ENCODE measurements around the gene SLC10A7. TPM values are rescaled to one million over a fixed set of nuclear protein-coding genes. Genes with fewer than 3 reads are reported as not detected.

Gene SLC10A7
- total RNA-seq, 1 donor from 2014 or later = 25.6 TPM

- no peaks in the 10 kb centered on the region for H3K36me3 Mint-ChIP-seq (ENCODE audit: low read depth)
- no peaks in the 10 kb centered on the region for H3K27me3 Mint-ChIP-seq (ENCODE audit: low read depth)
- H3K27ac Mint-ChIP-seq = no peak overlapping the region
- no peak overlapping the region for H3K4me3 Mint-ChIP-seq (ENCODE audit: low read depth)
- H3K9me3 Mint-ChIP-seq = no peaks in the 10 kb centered on the region
- intact Hi-C loops (cut with micrococcal nuclease) = no loop called here
- peaks cover 2% of the 10 kb centered on the region for H3K4me1 Mint-ChIP-seq (ENCODE audit: low read depth)
- no peak for DNase-seq (ENCODE audit: low spot score)
Measured at GRCh38 chr4:146311238-146311970, 210.3 kb downstream of the SLC10A7 start.

GRCh38 chr4:146310319-146311021 is 211.3 kb downstream of the SLC10A7 start:
- DNase-seq (ENCODE audit: low spot score) = no peak
- Mint-ChIP-seq H3K9me3 (no peaks in the 10 kb centered on the region), H3K27ac (no peak overlapping the region), H3K36me3 (ENCODE audit: low read depth) (no peaks in the 10 kb centered on the region), H3K4me3 (ENCODE audit: low read depth) (no peak overlapping the region), H3K27me3 (ENCODE audit: low read depth) (no peaks in the 10 kb centered on the region), H3K4me1 (ENCODE audit: low read depth) (peaks cover 2% of the 10 kb centered on the region)
- intact Hi-C loops (cut with micrococcal nuclease) = no loop called here

GRCh38 chr4:146308951-146309350 is 212.8 kb downstream of the SLC10A7 start:
- Mint-ChIP-seq H3K36me3 (ENCODE audit: low read depth) (peaks cover 4% of the 10 kb centered on the region), H3K4me1 (ENCODE audit: low read depth) (peaks cover 2% of the 10 kb centered on the region), H3K4me3 (ENCODE audit: low read depth) (no peak overlapping the region), H3K27ac (no peak overlapping the region), H3K27me3 (ENCODE audit: low read depth) (no peaks in the 10 kb centered on the region), H3K9me3 (no peaks in the 10 kb centered on the region)
- no peak for DNase-seq (ENCODE audit: low spot score)
- intact Hi-C loops (cut with micrococcal nuclease) = no loop called here

- peaks cover 4% of the 10 kb centered on the region for H3K36me3 Mint-ChIP-seq (ENCODE audit: low read depth)
- no peaks in the 10 kb centered on the region for H3K9me3 Mint-ChIP-seq
- H3K4me3 Mint-ChIP-seq (ENCODE audit: low read depth) = no peak overlapping the region
- intact Hi-C loops (cut with micrococcal nuclease) = no loop called here
- no peaks in the 10 kb centered on the region for H3K4me1 Mint-ChIP-seq (ENCODE audit: low read depth)
- H3K27me3 Mint-ChIP-seq (ENCODE audit: low read depth) = no peaks in the 10 kb centered on the region
- DNase-seq (ENCODE audit: low spot score) = no peak
- H3K27ac Mint-ChIP-seq = no peak overlapping the region
Measured at GRCh38 chr4:146302822-146303221, 218.9 kb downstream of the SLC10A7 start.

- intact Hi-C loops (cut with micrococcal nuclease) = no loop called here
- no peak overlapping the region for H3K27ac Mint-ChIP-seq
- H3K9me3 Mint-ChIP-seq = no peaks in the 10 kb centered on the region
- no peak overlapping the region for H3K4me3 Mint-ChIP-seq (ENCODE audit: low read depth)
- peaks cover 4% of the 10 kb centered on the region for H3K36me3 Mint-ChIP-seq (ENCODE audit: low read depth)
- no peaks in the 10 kb centered on the region for H3K4me1 Mint-ChIP-seq (ENCODE audit: low read depth)
- no peak for DNase-seq (ENCODE audit: low spot score)
- H3K27me3 Mint-ChIP-seq (ENCODE audit: low read depth) = no peaks in the 10 kb centered on the region
Measured at GRCh38 chr4:146299607-146300006, 222.1 kb downstream of the SLC10A7 start.

- Mint-ChIP-seq H3K36me3 (ENCODE audit: low read depth) (peaks cover 5% of the 10 kb centered on the region), H3K4me3 (ENCODE audit: low read depth) (no peak overlapping the region), H3K27ac (no peak overlapping the region), H3K9me3 (peaks cover 4% of the 10 kb centered on the region), H3K4me1 (ENCODE audit: low read depth) (no peaks in the 10 kb centered on the region), H3K27me3 (ENCODE audit: low read depth) (no peaks in the 10 kb centered on the region)
- intact Hi-C loops (cut with micrococcal nuclease) = no loop called here
- DNase-seq (ENCODE audit: low spot score) = no peak
Measured at GRCh38 chr4:146294776-146295175, 227.0 kb downstream of the SLC10A7 start.

- Mint-ChIP-seq H3K27ac (no peak overlapping the region), H3K9me3 (peaks cover 4% of the 10 kb centered on the region), H3K4me3 (ENCODE audit: low read depth) (no peak overlapping the region), H3K4me1 (ENCODE audit: low read depth) (no peaks in the 10 kb centered on the region), H3K36me3 (ENCODE audit: low read depth) (peaks cover 5% of the 10 kb centered on the region), H3K27me3 (ENCODE audit: low read depth) (no peaks in the 10 kb centered on the region)
- DNase-seq (ENCODE audit: low spot score) = no peak
- intact Hi-C loops (cut with micrococcal nuclease) = no loop called here
Measured at GRCh38 chr4:146292508-146292907, 229.2 kb downstream of the SLC10A7 start.

GRCh38 chr4:146291313-146291712 is 230.4 kb downstream of the SLC10A7 start:
- H3K27me3 Mint-ChIP-seq (ENCODE audit: low read depth) = no peaks in the 10 kb centered on the region
- H3K36me3 Mint-ChIP-seq (ENCODE audit: low read depth) = peaks cover 5% of the 10 kb centered on the region
- no peak for DNase-seq (ENCODE audit: low spot score)
- H3K4me1 Mint-ChIP-seq (ENCODE audit: low read depth) = no peaks in the 10 kb centered on the region
- H3K9me3 Mint-ChIP-seq = peaks cover 4% of the 10 kb centered on the region
- H3K27ac Mint-ChIP-seq = no peak overlapping the region
- H3K4me3 Mint-ChIP-seq (ENCODE audit: low read depth) = no peak overlapping the region
- intact Hi-C loops (cut with micrococcal nuclease) = no loop called here

GRCh38 chr4:146288193-146288592 is 233.5 kb downstream of the SLC10A7 start:
- peaks cover 4% of the 10 kb centered on the region for H3K9me3 Mint-ChIP-seq
- no peak overlapping the region for H3K27ac Mint-ChIP-seq
- H3K4me1 Mint-ChIP-seq (ENCODE audit: low read depth) = no peaks in the 10 kb centered on the region
- no peak for DNase-seq (ENCODE audit: low spot score)
- no peak overlapping the region for H3K4me3 Mint-ChIP-seq (ENCODE audit: low read depth)
- intact Hi-C loops (cut with micrococcal nuclease) = no loop called here
- H3K27me3 Mint-ChIP-seq (ENCODE audit: low read depth) = no peaks in the 10 kb centered on the region
- H3K36me3 Mint-ChIP-seq (ENCODE audit: low read depth) = peaks cover 5% of the 10 kb centered on the region

GRCh38 chr4:146285037-146285436 is 236.7 kb downstream of the SLC10A7 start:
- DNase-seq (ENCODE audit: low spot score) = no peak
- no peaks in the 10 kb centered on the region for H3K4me1 Mint-ChIP-seq (ENCODE audit: low read depth)
- no peak overlapping the region for H3K4me3 Mint-ChIP-seq (ENCODE audit: low read depth)
- no peaks in the 10 kb centered on the region for H3K9me3 Mint-ChIP-seq
- H3K27me3 Mint-ChIP-seq (ENCODE audit: low read depth) = no peaks in the 10 kb centered on the region
- H3K27ac Mint-ChIP-seq = no peak overlapping the region
- intact Hi-C loops (cut with micrococcal nuclease) = no loop called here
- no peaks in the 10 kb centered on the region for H3K36me3 Mint-ChIP-seq (ENCODE audit: low read depth)

- no peaks in the 10 kb centered on the region for H3K4me1 Mint-ChIP-seq (ENCODE audit: low read depth)
- DNase-seq (ENCODE audit: low spot score) = no peak
- H3K36me3 Mint-ChIP-seq (ENCODE audit: low read depth) = no peaks in the 10 kb centered on the region
- no peaks in the 10 kb centered on the region for H3K9me3 Mint-ChIP-seq
- no peaks in the 10 kb centered on the region for H3K27me3 Mint-ChIP-seq (ENCODE audit: low read depth)
- H3K4me3 Mint-ChIP-seq (ENCODE audit: low read depth) = no peak overlapping the region
- intact Hi-C loops (cut with micrococcal nuclease) = no loop called here
- H3K27ac Mint-ChIP-seq = no peak overlapping the region
Measured at GRCh38 chr4:146283758-146284651, 237.7 kb downstream of the SLC10A7 start.

- DNase-seq (ENCODE audit: low spot score) = no peak
- Mint-ChIP-seq H3K4me1 (ENCODE audit: low read depth) (no peaks in the 10 kb centered on the region), H3K27ac (no peak overlapping the region), H3K36me3 (ENCODE audit: low read depth) (no peaks in the 10 kb centered on the region), H3K4me3 (ENCODE audit: low read depth) (no peak overlapping the region), H3K27me3 (ENCODE audit: low read depth) (no peaks in the 10 kb centered on the region), H3K9me3 (no peaks in the 10 kb centered on the region)
- intact Hi-C loops (cut with micrococcal nuclease) = no loop called here
Measured at GRCh38 chr4:146282657-146283056, 239.1 kb downstream of the SLC10A7 start.

Measured in activated T-helper 2 cell treated with anti-CD3 and anti-CD28 coated beads, Interferon-gamma antibody, Interleukin-2, Interleukin-4, amounts not matched to agents 10 μg/mL and 5 μg/mL and 100 μg/mL, durations not matched to agents 14 hours and 24 hours and 36 hours (primary cell).